H9 (cell line): ENCODE data around the gene GPM6B. TPM values are rescaled to one million over a fixed set of nuclear protein-coding genes. Genes with fewer than 3 reads are reported as not detected.

Source experiments
- DNase-seq: peaks from one replicate; pipeline ENCODE4 v3.0.0-alpha.2; 2017
- H2AFZ ChIP-seq: one replicate; pipeline ENCODE4 v1.6.1; 2013; ENCODE audit warnings: mild to moderate bottlenecking, low read length, control low read depth, moderate library complexity
- H2AK5ac ChIP-seq: 2 replicates; pipeline ENCODE4 v1.6.1; 2013; ENCODE audit warnings: low read length, control low read depth, mixed read lengths; ENCODE audit not compliant: insufficient read length
- H2BK120ac ChIP-seq: one replicate; pipeline ENCODE4 v1.6.1; 2013; ENCODE audit warnings: low read depth, mild to moderate bottlenecking, low read length, control low read depth, inconsistent platforms; ENCODE audit not compliant: poor library complexity, severe bottlenecking
- H2BK12ac ChIP-seq: 2 replicates; pipeline ENCODE4 v1.6.1; 2013; ENCODE audit warnings: low read length, control low read depth, mixed read lengths, low read depth; ENCODE audit not compliant: insufficient read length
- H2BK15ac ChIP-seq: 2 replicates; pipeline ENCODE4 v1.6.1; 2013; ENCODE audit warnings: low read depth, low read length, control low read depth
- H2BK20ac ChIP-seq: one replicate; pipeline ENCODE4 v1.6.1; 2013; ENCODE audit warnings: low read depth, mild to moderate bottlenecking, low read length, control low read depth, inconsistent platforms; ENCODE audit not compliant: poor library complexity, severe bottlenecking
- H2BK5ac ChIP-seq: 2 replicates; pipeline ENCODE4 v1.6.1; 2013; ENCODE audit warnings: low read length, control low read depth, mixed read lengths; ENCODE audit not compliant: insufficient read length
- H3K14ac ChIP-seq: 2 replicates; pipeline ENCODE4 v1.6.1; 2013; ENCODE audit warnings: low read length, control low read depth; ENCODE audit not compliant: insufficient read depth
- H3K18ac ChIP-seq: 2 replicates; pipeline ENCODE4 v1.6.1; 2013; ENCODE audit warnings: low read depth, mild to moderate bottlenecking, mixed read lengths, low read length, control low read depth; ENCODE audit not compliant: insufficient read length
- H3K23ac ChIP-seq: 2 replicates; pipeline ENCODE4 v1.6.1; 2013; ENCODE audit warnings: low read length, control low read depth, mixed read lengths, low read depth; ENCODE audit not compliant: insufficient read length
- H3K23me2 ChIP-seq: 2 replicates; pipeline ENCODE4 v1.6.1; 2013; ENCODE audit warnings: low read depth, mild to moderate bottlenecking, mixed read lengths, low read length, control low read depth; ENCODE audit not compliant: insufficient read length, poor library complexity, severe bottlenecking
- H3K27ac ChIP-seq: 2 replicates; pipeline ENCODE4 v1.5.1; 2013; ENCODE audit warnings: low read length, control low read depth, mixed read lengths, low read depth; ENCODE audit not compliant: insufficient read length
- H3K27me3 ChIP-seq: 2 replicates; pipeline ENCODE4 v1.6.1; 2013; ENCODE audit warnings: low read length, control low read depth, inconsistent platforms; ENCODE audit not compliant: insufficient read depth
- H3K4ac ChIP-seq: 2 replicates; pipeline ENCODE4 v1.6.1; 2013; ENCODE audit warnings: low read depth, mild to moderate bottlenecking, control low read depth, inconsistent platforms, low read length, moderate library complexity
- H3K4me1 ChIP-seq: 2 replicates; pipeline ENCODE4 v1.6.1; 2013; ENCODE audit warnings: low read length, control low read depth, inconsistent platforms; ENCODE audit not compliant: insufficient read depth
- H3K4me2 ChIP-seq: 2 replicates; pipeline ENCODE4 v1.6.1; 2013; ENCODE audit warnings: low read length, control low read depth, mixed read lengths; ENCODE audit not compliant: insufficient read length, insufficient read depth
- H3K56ac ChIP-seq: 2 replicates; pipeline ENCODE4 v1.6.1; 2013; ENCODE audit warnings: low read depth, mild to moderate bottlenecking, mixed read lengths, low read length, control low read depth; ENCODE audit not compliant: insufficient read length
- H3K79me1 ChIP-seq: 2 replicates; pipeline ENCODE4 v1.6.1; 2013; ENCODE audit warnings: low read depth, mild to moderate bottlenecking, moderate library complexity, low read length, control low read depth, inconsistent platforms; ENCODE audit not compliant: insufficient read depth, poor library complexity, severe bottlenecking
- H3K79me2 ChIP-seq: 2 replicates; pipeline ENCODE4 v1.6.1; 2013; ENCODE audit warnings: low read length, control low read depth, inconsistent platforms; ENCODE audit not compliant: insufficient read depth
- H3K9ac ChIP-seq: 2 replicates; pipeline ENCODE4 v1.6.1; 2013; ENCODE audit warnings: low read length, control low read depth, mixed read lengths; ENCODE audit not compliant: insufficient read length; ENCODE audit errors: extremely low read depth
- H3K9me3 ChIP-seq: one replicate; pipeline ENCODE4 v1.6.1; 2013; ENCODE audit warnings: low read depth, low read length, inconsistent platforms; ENCODE audit not compliant: control insufficient read depth
- H3T11ph ChIP-seq: one replicate; pipeline ENCODE4 v1.6.1; 2013; ENCODE audit warnings: mild to moderate bottlenecking, low read length, control low read depth, inconsistent platforms
- H4K20me1 ChIP-seq: one replicate; pipeline ENCODE4 v1.6.1; 2013; ENCODE audit not compliant: control insufficient read depth, insufficient read length, insufficient read depth
- H4K5ac ChIP-seq: 2 replicates; pipeline ENCODE4 v1.6.1; 2013; ENCODE audit warnings: low read depth, mild to moderate bottlenecking, mixed read lengths, low read length, control low read depth; ENCODE audit not compliant: insufficient read length
- H4K8ac ChIP-seq: replicated peaks from 2 replicates; pipeline ENCODE4 v1.6.1; 2013; ENCODE audit warnings: low read length, control low read depth, mixed read lengths, low read depth; ENCODE audit not compliant: insufficient read length
- H4K91ac ChIP-seq: 2 replicates; pipeline ENCODE4 v1.6.1; 2013; ENCODE audit warnings: low read depth, mild to moderate bottlenecking, moderate library complexity, mixed read lengths, low read length, control low read depth; ENCODE audit not compliant: insufficient read length
- H3K27ac Mint-ChIP-seq, 3 experiments: 2 replicates in 2 of 3; 3 replicates in 1 of 3; pipeline ENCODE4 v1.8.0; 2020 to 2021; ENCODE audit warnings: mixed read lengths in 3 of 3, mild to moderate bottlenecking in 1 of 3, moderate library complexity in 1 of 3
- H3K27me3 Mint-ChIP-seq: 2 replicates; pipeline ENCODE4 v1.8.0; 2021; ENCODE audit warnings: low read depth, mild to moderate bottlenecking, moderate library complexity, mixed read lengths
- H3K36me3 Mint-ChIP-seq, 3 experiments: 2 replicates in 2 of 3; 3 replicates in 1 of 3; pipeline ENCODE4 v1.8.0; 2020 to 2021; ENCODE audit warnings: low read depth in 3 of 3, mixed read lengths in 3 of 3; ENCODE audit not compliant: insufficient read depth in 1 of 3
- H3K4me1 Mint-ChIP-seq, 2 experiments: 2 replicates each; pipeline ENCODE4 v1.8.0; 2020; ENCODE audit warnings: mixed read lengths in 2 of 2
- H3K4me3 Mint-ChIP-seq, 2 experiments: 2 replicates in 1 of 2; 3 replicates in 1 of 2; pipeline ENCODE4 v1.8.0; 2020 to 2021; ENCODE audit warnings: mild to moderate bottlenecking in 2 of 2, mixed read lengths in 2 of 2, moderate library complexity in 1 of 2
- H3K9me3 Mint-ChIP-seq, 2 experiments: 2 replicates in 1 of 2; 3 replicates in 1 of 2; pipeline ENCODE4 v1.8.0; 2020; ENCODE audit warnings: mild to moderate bottlenecking in 2 of 2, mixed read lengths in 2 of 2, moderate library complexity in 1 of 2
- WGBS: extraction: QIAGEN DNeasy Blood & Tissue Kit; methylation state at CpG from one replicate; pipeline ENCODE4 v1.1.7; 2013; ENCODE audit warnings: missing lambda C conversion rate, low lambda C conversion rate, mixed read lengths; ENCODE audit not compliant: insufficient read length; ENCODE audit errors: extremely low coverage; 5-methylcytosine and 5-hydroxymethylcytosine counted together
- total RNA-seq: library from RNA; stranded (reverse); gene quantifications from 2 replicates; pipeline ENCODE4 v1.2.1, GENCODE V29; 2021
- TF ChIP-seq, protein P1 (sequence below): fragments of 200-600 bp; sonication (generic); conservative IDR thresholded peaks from 3 replicates; pipeline ENCODE4 v1.8.0; 2021; ENCODE audit warnings: antibody characterized with exemption, mild to moderate bottlenecking

GPM6B gene
- total RNA-seq, 1 experiment from 2014 or later = 73.9 TPM

DNA sequence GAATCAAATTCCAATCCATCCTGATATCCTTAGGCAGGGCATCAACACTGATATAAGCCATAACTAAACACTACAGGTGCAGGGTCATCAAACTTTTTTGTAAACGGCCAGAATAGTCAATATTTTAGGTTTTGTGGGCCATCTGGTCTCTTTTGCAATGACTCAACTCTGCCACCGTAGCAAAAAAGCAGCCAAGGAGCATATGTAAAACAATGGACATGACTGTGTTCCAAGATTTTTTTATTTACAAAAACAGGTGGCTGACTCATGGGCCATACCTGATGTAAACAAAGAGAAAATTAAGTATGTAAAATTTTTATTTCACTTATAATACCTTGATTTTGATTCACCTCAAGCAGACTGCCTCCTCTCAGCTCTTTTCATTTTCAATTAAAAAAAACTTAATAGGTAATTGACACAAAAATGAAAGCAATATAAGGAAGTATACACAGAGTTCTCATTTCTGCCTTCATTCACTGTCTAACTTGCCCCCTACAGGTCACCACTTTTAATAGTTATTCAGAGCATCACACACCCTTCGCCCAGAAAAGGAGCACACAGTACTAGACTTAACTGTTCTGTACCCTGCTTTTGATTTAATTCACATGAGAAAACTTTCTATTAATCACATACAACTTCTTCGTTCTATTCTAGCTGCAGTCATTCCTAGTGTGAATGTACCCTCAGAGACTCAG, 35.3 kb upstream of the GPM6B start:
- no peaks in the 10 kb centered on the region for H3K27me3 Mint-ChIP-seq
- Histone ChIP-seq H3K9ac (no peak overlapping the region), H4K8ac (no peak overlapping the region), H4K91ac (no peak overlapping the region), H3T11ph (no peak overlapping the region), H3K27ac (no peak overlapping the region), H3K4ac (no peak overlapping the region), H3K23me2 (no peaks in the 10 kb centered on the region), H2BK15ac (no peak overlapping the region), H3K14ac (no peak overlapping the region), H4K5ac (no peak overlapping the region), H2AFZ (no peak overlapping the region), H3K23ac (no peak overlapping the region), H3K18ac (no peak overlapping the region), H3K27me3 (no peaks in the 10 kb centered on the region), H3K4me1 (peaks cover 7% of the 10 kb centered on the region; the same call in 1 of the 2 replicates), H3K56ac (no peak overlapping the region), H2AK5ac (no peak overlapping the region), H3K9me3 (no peaks in the 10 kb centered on the region), H3K4me2 (no peak overlapping the region), H2BK20ac (no peak overlapping the region), H2BK120ac (no peak overlapping the region), H3K79me2 (peaks cover 8% of the 10 kb centered on the region; the same call in 1 of the 2 replicates), H3K79me1 (peaks cover 3% of the 10 kb centered on the region), H2BK12ac (no peak overlapping the region), H4K20me1 (no peaks in the 10 kb centered on the region), H2BK5ac (no peak overlapping the region)
- no CpG with 5 or more reads among the region's 4 CpGs for WGBS
- DNase-seq = no peak
- no peak overlapping the region for H3K27ac Mint-ChIP-seq
- H3K36me3 Mint-ChIP-seq = peaks cover 10 to 11% (median 11%) of the 10 kb centered on the region in 3 experiments; a peak in 6 of 7 replicates
- H3K9me3 Mint-ChIP-seq = peaks cover 35 to 47% of the 10 kb centered on the region in 2 experiments
- TF ChIP-seq, protein P1, sequence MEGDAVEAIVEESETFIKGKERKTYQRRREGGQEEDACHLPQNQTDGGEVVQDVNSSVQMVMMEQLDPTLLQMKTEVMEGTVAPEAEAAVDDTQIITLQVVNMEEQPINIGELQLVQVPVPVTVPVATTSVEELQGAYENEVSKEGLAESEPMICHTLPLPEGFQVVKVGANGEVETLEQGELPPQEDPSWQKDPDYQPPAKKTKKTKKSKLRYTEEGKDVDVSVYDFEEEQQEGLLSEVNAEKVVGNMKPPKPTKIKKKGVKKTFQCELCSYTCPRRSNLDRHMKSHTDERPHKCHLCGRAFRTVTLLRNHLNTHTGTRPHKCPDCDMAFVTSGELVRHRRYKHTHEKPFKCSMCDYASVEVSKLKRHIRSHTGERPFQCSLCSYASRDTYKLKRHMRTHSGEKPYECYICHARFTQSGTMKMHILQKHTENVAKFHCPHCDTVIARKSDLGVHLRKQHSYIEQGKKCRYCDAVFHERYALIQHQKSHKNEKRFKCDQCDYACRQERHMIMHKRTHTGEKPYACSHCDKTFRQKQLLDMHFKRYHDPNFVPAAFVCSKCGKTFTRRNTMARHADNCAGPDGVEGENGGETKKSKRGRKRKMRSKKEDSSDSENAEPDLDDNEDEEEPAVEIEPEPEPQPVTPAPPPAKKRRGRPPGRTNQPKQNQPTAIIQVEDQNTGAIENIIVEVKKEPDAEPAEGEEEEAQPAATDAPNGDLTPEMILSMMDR = no peak
- H3K4me3 Mint-ChIP-seq = no peak overlapping the region
- peaks cover 17 to 28% of the 10 kb centered on the region in 2 experiments for H3K4me1 Mint-ChIP-seq
